KMS-11 (cell line): ENCODE data around the gene CRTAC1.

ENCODE experiments used
- H2AFZ ChIP-seq: fragments of 200-600 bp; sonication (generic); 2 replicates; pipeline ENCODE4 v1.6.1; 2016; ENCODE audit warnings: antibody characterized with exemption, mixed run types, low read depth
- H3K27ac ChIP-seq: fragments of 200-600 bp; sonication (generic); 2 replicates; pipeline ENCODE4 v1.6.1; 2016; ENCODE audit warnings: mild to moderate bottlenecking, mixed run types
- H3K27me3 ChIP-seq: fragments of 200-600 bp; sonication (generic); 2 replicates; pipeline ENCODE4 v1.6.1; 2017; ENCODE audit warnings: mild to moderate bottlenecking, low read depth, mixed run types, moderate library complexity; ENCODE audit not compliant: insufficient read depth
- H3K36me3 ChIP-seq: fragments of 200-600 bp; sonication (generic); 2 replicates; pipeline ENCODE4 v1.6.1; 2017; ENCODE audit warnings: mild to moderate bottlenecking, mixed run types; ENCODE audit not compliant: insufficient read depth
- H3K4me1 ChIP-seq: fragments of 200-600 bp; sonication (generic); 2 replicates; pipeline ENCODE4 v1.6.1; 2016; ENCODE audit warnings: mild to moderate bottlenecking, low read depth, mixed run types; ENCODE audit not compliant: poor library complexity, severe bottlenecking
- H3K4me2 ChIP-seq: fragments of 200-600 bp; sonication (generic); 2 replicates; pipeline ENCODE4 v1.7.0; 2016; ENCODE audit warnings: mild to moderate bottlenecking, mixed run types
- H3K4me3 ChIP-seq: fragments of 200-600 bp; sonication (generic); IDR thresholded peaks from 2 replicates; pipeline ENCODE4 v1.6.1; 2017; ENCODE audit warnings: low read depth, low read length, mixed read lengths; ENCODE audit not compliant: insufficient read depth
- H3K79me2 ChIP-seq: fragments of 200-600 bp; sonication (generic); 2 replicates; pipeline ENCODE4 v1.6.1; 2016; ENCODE audit warnings: low read depth, mixed run types; ENCODE audit not compliant: insufficient read depth
- H3K9ac ChIP-seq: fragments of 200-600 bp; sonication (generic); 2 replicates; pipeline ENCODE4 v1.6.1; 2016; ENCODE audit warnings: mild to moderate bottlenecking, mixed run types
- H4K20me1 ChIP-seq: fragments of 200-600 bp; sonication (generic); 2 replicates; pipeline ENCODE4 v1.6.1; 2016; ENCODE audit warnings: mild to moderate bottlenecking, mixed run types; ENCODE audit not compliant: insufficient read depth
- CTCF ChIP-seq: fragments of 200-600 bp; sonication (generic); conservative IDR thresholded peaks from 2 replicates; pipeline ENCODE4 v1.6.1; 2017; ENCODE audit warnings: low read depth, mild to moderate bottlenecking, antibody characterized with exemption, low read length, moderate library complexity, mixed read lengths

CRTAC1 gene

DNA sequence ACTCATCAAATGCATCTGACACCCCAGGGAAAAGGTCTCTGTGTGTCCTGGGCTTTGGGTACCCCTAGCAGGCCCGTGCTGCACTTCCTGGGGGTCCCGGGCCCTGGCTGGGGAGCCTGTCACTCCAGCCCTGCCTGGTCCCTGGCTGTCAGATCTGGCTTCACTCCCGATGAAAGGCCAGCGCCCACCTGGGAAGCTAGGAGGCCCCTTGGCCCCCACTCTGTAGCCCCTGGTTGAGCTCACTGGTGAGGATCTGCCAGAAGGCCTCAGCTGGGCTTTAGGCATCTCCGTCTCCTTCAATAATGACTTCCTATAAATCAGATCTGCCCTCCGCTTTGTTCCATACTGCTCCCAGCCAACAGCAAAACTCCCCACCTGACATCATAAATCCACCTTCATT lies 116.8 kb downstream of the CRTAC1 start:
- Histone ChIP-seq H3K27ac (no peak overlapping the region), H3K36me3 (no peaks in the 10 kb centered on the region), H4K20me1 (no peaks in the 10 kb centered on the region), H3K4me2 (no peak overlapping the region), H3K4me1 (no peaks in the 10 kb centered on the region), H3K4me3 (no peak overlapping the region), H2AFZ (no peak overlapping the region), H3K27me3 (peaks cover 28% of the 10 kb centered on the region; the same call in 1 of the 2 replicates), H3K9ac (no peak overlapping the region), H3K79me2 (no peaks in the 10 kb centered on the region)
- TF ChIP-seq CTCF: no peak

DNA sequence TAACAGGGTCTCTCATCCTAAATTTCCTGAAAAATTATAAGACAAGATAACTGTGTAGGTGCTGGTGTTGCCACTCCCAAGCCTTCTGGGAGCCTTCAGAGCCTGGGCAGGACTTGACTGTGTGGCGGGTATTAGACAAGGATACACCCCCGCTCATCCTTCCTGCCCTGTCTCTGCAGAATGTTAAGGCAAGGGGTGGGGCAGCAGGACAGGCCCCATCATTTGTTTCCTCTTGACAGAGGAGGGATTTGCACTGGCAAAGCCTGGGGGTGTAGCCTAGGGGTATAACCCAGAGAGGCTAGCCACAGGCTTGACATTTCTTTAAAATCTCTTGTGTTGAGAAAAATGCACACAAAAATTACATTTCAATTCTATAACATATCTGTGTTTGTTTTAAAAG lies 117.2 kb downstream of the CRTAC1 start:
- TF ChIP-seq CTCF: no peak
- Histone ChIP-seq H3K4me2 (no peak overlapping the region), H3K27me3 (peaks cover 30% of the 10 kb centered on the region; the same call in 1 of the 2 replicates)

DNA sequence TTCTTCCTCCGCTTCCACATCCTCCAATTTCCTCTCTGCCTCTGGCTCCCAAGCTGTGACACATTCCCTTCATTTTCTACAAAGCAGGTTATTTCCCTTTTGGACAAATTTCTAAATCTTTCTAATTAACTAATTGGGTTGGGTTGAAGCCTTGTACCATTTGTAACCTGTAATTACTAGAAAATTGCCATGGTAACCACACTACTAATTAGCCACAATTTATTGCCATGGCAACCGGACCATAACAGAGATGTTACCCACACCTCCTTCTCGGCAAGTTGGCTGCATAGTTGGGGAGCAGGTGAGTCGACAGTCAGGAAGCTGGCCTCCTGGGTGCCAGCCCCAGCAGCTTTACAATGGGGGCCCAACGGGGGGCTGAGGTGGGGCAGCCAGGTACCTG lies 119.2 kb downstream of the CRTAC1 start:
- Histone ChIP-seq H3K36me3 (no peaks in the 10 kb centered on the region), H3K79me2 (no peaks in the 10 kb centered on the region), H3K4me1 (no peaks in the 10 kb centered on the region), H3K9ac (no peak overlapping the region), H4K20me1 (no peaks in the 10 kb centered on the region), H3K4me3 (no peak overlapping the region), H3K27ac (no peak overlapping the region), H2AFZ (no peak overlapping the region), H3K27me3 (peaks cover 34% of the 10 kb centered on the region; the same call in 1 of the 2 replicates), H3K4me2 (no peak overlapping the region)
- no peak for TF ChIP-seq CTCF

More for the DNA sequence above, 117.2 kb downstream of the CRTAC1 start:
- Histone ChIP-seq H2AFZ (no peak overlapping the region), H3K79me2 (no peaks in the 10 kb centered on the region), H3K27ac (no peak overlapping the region), H3K9ac (no peak overlapping the region), H3K4me1 (no peaks in the 10 kb centered on the region), H4K20me1 (no peaks in the 10 kb centered on the region), H3K36me3 (no peaks in the 10 kb centered on the region), H3K4me3 (no peak overlapping the region)

DNA sequence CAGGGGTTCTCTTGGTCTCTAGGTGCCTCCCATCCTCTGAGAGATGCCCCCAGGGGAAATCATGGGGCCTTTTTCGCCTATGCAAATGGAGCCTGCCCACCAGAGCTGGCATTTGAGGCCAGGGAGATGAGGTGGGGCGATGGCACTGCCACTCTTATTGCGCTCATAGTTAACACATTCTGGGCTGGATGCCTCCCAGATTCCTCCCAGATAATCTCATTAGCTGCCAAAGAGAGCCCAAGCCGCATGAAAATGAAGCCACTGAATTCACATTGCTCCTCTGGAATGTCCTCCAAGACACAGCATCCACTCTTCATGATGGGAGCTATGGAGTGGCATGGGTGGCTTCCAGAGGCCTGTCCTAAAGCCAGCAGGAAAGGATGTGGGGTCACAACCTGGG lies 119.8 kb downstream of the CRTAC1 start:
- no peaks in the 10 kb centered on the region for H3K79me2 ChIP-seq
- H4K20me1 ChIP-seq: no peaks in the 10 kb centered on the region
- no peak for TF ChIP-seq CTCF
- no peaks in the 10 kb centered on the region for H3K4me1 ChIP-seq
- H3K4me2 ChIP-seq: no peak overlapping the region
- H3K9ac ChIP-seq: no peak overlapping the region
- no peak overlapping the region for H2AFZ ChIP-seq
- no peak overlapping the region for H3K27ac ChIP-seq
- peaks cover 38% of the 10 kb centered on the region; the same call in 1 of the 2 replicates for H3K27me3 ChIP-seq
- no peaks in the 10 kb centered on the region for H3K36me3 ChIP-seq
- H3K4me3 ChIP-seq: no peak overlapping the region
